ENCODE results near the gene GEMIN4.
"Not testable (repeated sequence)": the region's sequence is repeated elsewhere in the genome, so short reads cannot be mapped to it uniquely, and the experiment has no call there.

The GEMIN4 gene

DNA sequence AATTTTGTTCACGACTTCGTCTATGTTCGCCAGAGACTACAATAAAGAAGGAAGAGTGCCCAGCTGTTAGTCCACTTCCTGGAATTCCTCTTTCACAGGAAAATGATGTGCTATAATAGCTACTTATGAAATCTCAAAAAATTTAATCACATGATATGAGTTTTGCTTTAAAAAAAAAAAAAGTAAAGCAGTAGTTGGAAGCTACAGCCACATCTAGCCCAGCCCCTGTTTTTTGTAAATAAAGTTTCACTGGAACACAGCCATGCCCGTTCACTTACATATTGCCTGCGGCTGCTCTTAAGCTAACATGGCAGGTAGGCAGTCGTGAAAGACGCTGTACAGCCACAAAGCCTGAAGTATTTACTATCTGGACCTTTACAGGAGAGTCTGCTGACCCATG is 52.7 kb downstream of the GEMIN4 start:
- DNase-seq, result no peak

- not testable (repeated sequence) for DNase-seq
Observed at GRCh38 chr17:698096-698495, 54.0 kb downstream of the GEMIN4 start.

DNA sequence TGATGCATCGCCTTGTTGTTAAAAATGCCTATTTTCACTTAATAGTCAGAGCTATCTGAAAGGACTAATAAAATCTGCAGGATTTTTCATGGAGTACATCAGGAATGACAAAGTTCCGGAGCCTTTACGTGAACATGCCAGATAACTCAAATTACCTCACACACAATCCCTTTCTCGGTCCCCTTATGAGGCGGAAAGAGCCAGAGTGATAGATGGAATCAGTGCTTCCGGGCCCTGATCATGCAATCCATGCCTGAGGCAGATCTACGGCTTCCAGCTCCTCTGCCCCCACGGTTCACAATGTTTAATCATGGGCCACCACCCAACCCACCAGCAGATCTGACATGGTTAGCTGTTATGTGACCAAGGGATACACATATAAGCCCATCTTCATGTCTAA is 54.4 kb downstream of the GEMIN4 start:
- DNase-seq, result no peak

GRCh38 chr17:696369-696768 is 55.7 kb downstream of the GEMIN4 start:
- no peak for DNase-seq

All from NCI-H146 (cell line).